Activated T-helper 1 cell treated with anti-CD3 and anti-CD28 coated beads, Interleukin-12 subunit alpha, Interleukin-12 subunit beta, Interleukin-2, Interleukin-4 antibody, amounts not matched to agents 30 ng/mL and 10 ng/mL and 1 ng/mL, durations not matched to agents 14 hours and 24 hours and 36 hours (primary cell): ENCODE measurements around the gene DCLK1. TPM values are rescaled to one million over a fixed set of nuclear protein-coding genes. Genes with fewer than 3 reads are reported as not detected.

Source experiments
- DNase-seq: peaks from one replicate; pipeline ENCODE4 v3.0.0; 2021; ENCODE audit warnings: low spot score
- H3K27ac Mint-ChIP-seq: one replicate; pipeline ENCODE4 v1.8.0; 2021; ENCODE audit warnings: mild to moderate bottlenecking, mixed read lengths
- H3K27me3 Mint-ChIP-seq: one replicate; pipeline ENCODE4 v1.8.0; 2022; ENCODE audit warnings: mild to moderate bottlenecking, moderate library complexity, mixed read lengths; ENCODE audit not compliant: insufficient read depth
- H3K36me3 Mint-ChIP-seq: one replicate; pipeline ENCODE4 v1.8.0; 2021; ENCODE audit warnings: low read depth, mixed read lengths
- H3K4me1 Mint-ChIP-seq: one replicate; pipeline ENCODE4 v1.8.0; 2021; ENCODE audit warnings: low read depth, mixed read lengths
- H3K4me3 Mint-ChIP-seq: one replicate; pipeline ENCODE4 v1.8.0; 2021; ENCODE audit warnings: mild to moderate bottlenecking, moderate library complexity, mixed read lengths
- H3K9me3 Mint-ChIP-seq: one replicate; pipeline ENCODE4 v1.8.0; 2021; ENCODE audit warnings: mixed read lengths
- intact Hi-C: fragments of 100-400 bp; cut with micrococcal nuclease; formaldehyde crosslinking; loops from one replicate; pipeline ENCODE4 v1.15.1; 2024
- total RNA-seq: library from RNA; stranded (reverse); gene quantifications from 2 replicates; pipeline ENCODE4 v1.2.3, GENCODE V29; 2022

DCLK1 gene
- total RNA-seq, 1 donor from 2014 or later, result not detected

DNA sequence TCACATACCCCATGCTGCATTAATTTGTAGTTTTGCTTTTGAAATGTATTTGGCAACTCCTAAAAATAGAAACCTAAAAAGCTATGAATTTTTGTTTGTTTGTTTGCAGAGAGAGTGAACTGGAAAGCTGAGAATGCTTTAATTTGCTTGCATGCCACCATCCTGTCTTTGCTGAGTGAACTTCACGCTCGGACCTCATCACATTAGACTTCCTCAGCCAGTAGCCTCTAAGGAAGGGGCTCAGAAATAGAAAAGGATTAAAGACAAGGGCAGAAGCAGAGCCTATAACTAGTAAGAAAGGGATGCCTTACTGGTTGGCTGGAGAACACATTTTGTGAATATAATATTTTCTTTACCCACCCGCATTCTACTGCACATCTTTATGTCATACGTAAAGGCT is 275.1 kb downstream of the DCLK1 start:
- Mint-ChIP-seq H3K27me3 (peaks cover 6% of the 10 kb centered on the region), H3K4me3 (no peak overlapping the region), H3K27ac (no peak overlapping the region), H3K4me1 (no peaks in the 10 kb centered on the region), H3K36me3 (no peaks in the 10 kb centered on the region), H3K9me3 (no peaks in the 10 kb centered on the region)
- intact Hi-C loops, result no loop called here
- DNase-seq, result no peak

DNA sequence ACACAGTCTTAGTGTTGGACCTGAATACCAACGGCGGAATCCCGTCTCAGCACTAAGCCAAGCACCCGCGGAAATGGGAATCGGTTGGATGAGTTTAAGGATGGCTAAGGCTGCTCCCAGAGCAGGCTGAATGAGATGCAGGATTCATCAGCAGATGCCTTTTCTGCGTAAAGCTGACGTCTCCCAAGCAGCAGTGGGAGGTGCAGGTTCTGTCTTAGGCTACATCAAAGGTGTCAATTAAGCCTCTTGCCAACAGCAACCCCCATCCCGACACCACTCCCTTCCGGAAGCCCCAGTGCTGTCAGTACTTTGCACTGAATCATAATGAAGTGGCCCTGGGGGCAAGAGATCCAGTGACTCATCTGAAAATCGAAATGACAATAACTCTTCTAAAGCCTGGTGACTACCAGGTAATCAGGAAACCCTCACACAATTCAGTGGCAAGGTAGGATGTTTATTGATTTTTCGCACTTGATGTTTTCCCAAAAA is 275.6 kb downstream of the DCLK1 start:
- intact Hi-C loops, result no loop called here
- no peaks in the 10 kb centered on the region for H3K4me1 Mint-ChIP-seq
- H3K27me3 Mint-ChIP-seq, result peaks cover 6% of the 10 kb centered on the region
- H3K36me3 Mint-ChIP-seq, result no peaks in the 10 kb centered on the region
- no peak overlapping the region for H3K4me3 Mint-ChIP-seq
- no peaks in the 10 kb centered on the region for H3K9me3 Mint-ChIP-seq
- no peak overlapping the region for H3K27ac Mint-ChIP-seq
- no peak for DNase-seq

DNA sequence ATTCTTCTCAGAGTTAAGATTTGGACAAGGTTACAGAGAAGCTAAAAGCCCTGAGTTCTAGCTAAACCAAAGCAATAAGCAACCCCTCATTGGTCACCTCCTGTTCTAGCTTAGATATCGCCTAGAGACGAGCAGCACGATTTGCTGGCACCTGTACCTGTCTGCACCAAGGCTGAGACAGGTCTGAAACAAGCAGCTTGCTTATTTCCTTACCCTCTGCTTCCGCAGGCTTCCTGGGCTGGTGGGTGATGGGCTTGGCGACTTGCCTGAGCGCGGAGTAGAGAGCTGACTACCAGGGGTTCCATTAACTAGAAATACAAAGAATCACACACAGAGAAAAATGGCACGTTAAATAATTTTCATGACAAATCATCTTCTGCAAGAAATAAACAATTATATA is 276.9 kb downstream of the DCLK1 start:
- no peak for DNase-seq
- Mint-ChIP-seq H3K27ac (no peak overlapping the region), H3K4me1 (no peaks in the 10 kb centered on the region), H3K9me3 (no peaks in the 10 kb centered on the region), H3K36me3 (no peaks in the 10 kb centered on the region), H3K4me3 (no peak overlapping the region), H3K27me3 (peaks cover 6% of the 10 kb centered on the region)
- intact Hi-C loops, result no loop called here

DNA sequence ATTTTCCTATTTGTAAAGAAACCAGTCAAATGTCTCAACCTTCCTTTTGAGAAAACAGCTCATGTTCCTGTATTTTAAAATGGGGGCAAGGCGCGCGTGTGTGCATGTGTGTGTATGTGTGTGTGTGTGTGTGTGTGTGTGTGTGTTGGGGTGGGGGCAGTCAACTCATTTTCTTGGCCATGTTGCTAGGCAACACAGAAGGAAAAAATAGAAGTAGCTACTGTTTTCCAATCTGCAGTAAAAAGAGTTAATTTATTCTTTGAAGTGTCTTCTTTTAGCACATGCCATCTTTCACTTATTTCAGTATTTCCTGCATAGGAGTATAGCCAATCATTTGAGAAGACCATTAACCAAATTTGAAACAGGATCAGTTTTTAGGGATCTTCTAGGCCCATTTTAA is 279.3 kb downstream of the DCLK1 start:
- Mint-ChIP-seq H3K4me3 (no peak overlapping the region), H3K36me3 (no peaks in the 10 kb centered on the region), H3K27ac (no peak overlapping the region), H3K9me3 (no peaks in the 10 kb centered on the region), H3K4me1 (no peaks in the 10 kb centered on the region), H3K27me3 (peaks cover 6% of the 10 kb centered on the region)
- intact Hi-C loops, result no loop called here
- no peak for DNase-seq

DNA sequence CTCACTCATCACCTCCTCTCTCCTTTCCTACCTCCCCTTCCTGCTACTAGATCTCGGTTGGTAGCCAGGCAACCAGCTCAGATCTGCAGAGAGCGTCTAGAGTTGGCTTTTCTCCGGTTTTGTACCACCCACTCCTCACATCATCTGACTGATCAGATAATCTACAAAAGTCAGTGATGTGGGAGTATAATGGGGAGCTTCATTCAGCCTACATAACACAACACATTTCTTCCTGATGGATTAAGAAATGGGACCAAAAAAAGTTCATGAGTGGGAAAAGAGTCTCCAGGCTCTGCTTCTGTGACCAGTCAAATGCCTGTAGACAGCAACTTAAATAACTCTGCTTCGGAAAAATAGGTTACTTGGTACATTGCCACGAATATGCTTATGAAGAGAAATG is 279.8 kb downstream of the DCLK1 start:
- H3K36me3 Mint-ChIP-seq, result no peaks in the 10 kb centered on the region
- H3K4me1 Mint-ChIP-seq, result no peaks in the 10 kb centered on the region
- intact Hi-C loops, result no loop called here
- no peak overlapping the region for H3K4me3 Mint-ChIP-seq
- H3K9me3 Mint-ChIP-seq, result no peaks in the 10 kb centered on the region
- H3K27me3 Mint-ChIP-seq, result peaks cover 6% of the 10 kb centered on the region
- H3K27ac Mint-ChIP-seq, result no peak overlapping the region
- DNase-seq, result no peak

DNA sequence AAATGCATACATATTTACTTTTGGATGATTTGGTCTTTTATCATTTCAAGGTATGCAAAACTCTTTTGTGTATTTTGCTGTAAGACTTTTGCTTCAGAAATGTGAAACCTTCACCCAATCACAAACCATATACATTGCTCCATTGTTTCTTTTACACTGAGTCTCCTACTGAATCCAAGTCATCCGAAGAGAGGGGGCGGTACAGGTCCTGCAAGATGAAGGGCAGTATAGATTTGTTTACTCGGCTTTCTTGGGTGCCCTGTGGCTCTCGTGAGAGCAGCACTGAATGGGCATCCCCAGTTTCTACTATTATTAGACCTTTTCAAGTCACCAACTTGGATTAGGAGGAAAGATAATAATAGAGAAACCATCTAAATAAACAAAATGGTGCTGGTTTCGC is 280.6 kb downstream of the DCLK1 start:
- DNase-seq, result no peak
- intact Hi-C loops, result no loop called here
- peaks cover 6% of the 10 kb centered on the region for H3K27me3 Mint-ChIP-seq
- H3K9me3 Mint-ChIP-seq, result no peaks in the 10 kb centered on the region
- no peak overlapping the region for H3K4me3 Mint-ChIP-seq
- H3K4me1 Mint-ChIP-seq, result no peaks in the 10 kb centered on the region
- no peak overlapping the region for H3K27ac Mint-ChIP-seq
- H3K36me3 Mint-ChIP-seq, result no peaks in the 10 kb centered on the region

DNA sequence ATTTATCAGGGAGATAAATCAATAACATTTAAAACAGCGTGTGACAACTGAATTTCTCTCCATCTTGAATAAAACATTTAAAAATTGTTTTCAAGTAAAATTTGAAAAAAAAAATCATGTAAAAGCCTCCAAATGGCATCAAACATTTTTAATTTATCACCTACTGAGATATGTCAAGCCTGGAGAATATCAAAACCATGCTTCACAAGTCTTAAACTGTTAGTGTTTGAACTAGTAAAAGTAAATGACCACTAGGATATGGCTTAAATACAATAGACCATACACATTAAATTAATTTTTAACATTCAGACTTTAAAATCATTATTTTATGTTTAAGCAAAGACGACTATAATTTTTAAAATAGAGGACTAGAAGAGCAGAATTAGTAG is 281.9 kb downstream of the DCLK1 start:
- intact Hi-C loops, result no loop called here
- H3K4me1 Mint-ChIP-seq, result no peaks in the 10 kb centered on the region
- no peak for DNase-seq
- H3K27ac Mint-ChIP-seq, result no peak overlapping the region
- no peak overlapping the region for H3K4me3 Mint-ChIP-seq
- H3K27me3 Mint-ChIP-seq, result peaks cover 4% of the 10 kb centered on the region
- no peaks in the 10 kb centered on the region for H3K9me3 Mint-ChIP-seq
- H3K36me3 Mint-ChIP-seq, result no peaks in the 10 kb centered on the region

DNA sequence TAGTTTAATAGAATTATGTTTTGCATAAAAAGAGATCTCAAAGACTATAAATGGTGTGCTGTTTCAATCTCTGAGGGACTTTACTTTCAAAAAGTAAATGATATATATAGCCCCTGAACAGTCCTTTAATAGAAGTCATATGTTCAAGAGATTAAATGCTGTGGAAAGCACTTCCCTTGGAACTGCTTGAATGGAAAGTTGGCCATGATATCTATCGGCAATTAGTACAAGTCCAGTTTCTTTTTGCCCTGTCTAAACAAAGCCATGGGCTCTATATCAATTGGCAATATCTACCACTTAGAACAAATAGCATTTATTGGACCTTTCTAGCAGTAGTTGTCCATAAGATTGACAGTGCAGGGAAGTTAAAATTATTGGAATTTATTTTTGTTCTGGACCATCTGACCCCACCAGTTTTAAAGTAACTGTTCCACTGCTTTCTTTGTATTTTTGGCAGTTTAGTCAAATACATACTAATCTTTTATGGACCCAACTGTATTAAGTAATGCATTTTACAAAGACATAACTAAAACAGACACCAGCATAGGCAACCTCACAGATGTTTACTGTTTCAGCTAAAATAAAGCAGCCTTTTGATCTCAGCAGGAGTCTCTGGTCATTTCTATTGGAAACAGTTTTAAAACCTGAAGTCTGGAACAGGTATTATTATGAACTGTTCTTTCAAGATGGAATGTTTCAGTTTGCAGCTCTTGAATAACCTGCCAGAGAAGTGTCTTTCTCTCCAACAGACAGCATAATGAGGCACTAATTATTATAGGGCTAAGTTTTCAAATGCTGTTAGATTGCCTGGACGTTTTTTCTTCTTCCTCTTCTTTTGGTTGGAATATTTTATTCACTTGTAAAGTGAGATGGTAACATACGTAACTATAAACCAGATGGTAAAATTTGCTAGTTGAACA is 282.6 kb downstream of the DCLK1 start:
- intact Hi-C loops, result no loop called here
- Mint-ChIP-seq H3K27me3 (peaks cover under 1% of the 10 kb centered on the region), H3K27ac (no peak overlapping the region), H3K9me3 (no peaks in the 10 kb centered on the region), H3K36me3 (no peaks in the 10 kb centered on the region), H3K4me1 (no peaks in the 10 kb centered on the region), H3K4me3 (no peak overlapping the region)
- no peak for DNase-seq

DNA sequence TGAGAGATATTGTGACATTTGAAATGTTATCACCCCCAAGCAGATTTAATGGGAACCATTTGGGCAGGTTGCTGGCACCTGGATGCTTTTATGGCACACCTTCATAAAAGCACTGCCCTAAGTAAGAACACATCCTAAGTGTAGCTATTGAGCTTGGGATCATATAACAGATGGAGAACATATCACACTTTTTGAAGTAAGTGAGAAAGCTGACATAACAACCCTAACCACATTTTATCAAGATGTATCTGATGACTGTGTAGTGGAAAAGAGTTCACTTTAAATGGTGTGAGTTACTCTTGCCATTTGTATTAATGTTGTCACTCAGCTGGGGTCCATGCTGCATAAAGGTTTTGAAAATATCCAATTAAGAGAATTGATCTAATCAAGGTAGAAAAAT is 287.9 kb downstream of the DCLK1 start:
- Mint-ChIP-seq H3K9me3 (no peaks in the 10 kb centered on the region), H3K27ac (no peak overlapping the region), H3K36me3 (no peaks in the 10 kb centered on the region), H3K4me3 (no peak overlapping the region), H3K27me3 (no peaks in the 10 kb centered on the region), H3K4me1 (no peaks in the 10 kb centered on the region)
- DNase-seq, result no peak
- intact Hi-C loops, result no loop called here

DNA sequence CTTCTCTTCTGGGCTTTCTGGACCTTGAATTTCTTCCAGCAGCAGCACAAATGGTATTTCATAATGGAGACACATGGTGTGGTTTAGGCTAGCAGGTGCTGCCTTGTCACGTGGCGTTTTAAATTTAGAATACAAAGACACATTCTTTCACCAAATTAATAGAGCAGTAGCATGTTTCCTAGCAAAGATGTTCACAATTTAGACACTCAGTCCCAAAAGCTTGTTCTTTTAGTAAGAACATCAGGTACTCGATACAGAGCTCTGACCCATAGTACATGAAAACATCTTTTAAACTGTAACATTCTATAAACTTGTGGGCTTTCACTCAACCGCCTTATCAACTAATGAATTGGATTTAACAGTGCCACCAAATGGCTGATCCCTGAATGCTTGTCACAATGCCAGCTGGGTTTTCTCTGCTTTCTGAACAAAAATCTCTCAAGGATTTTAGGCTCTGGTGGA is 290.1 kb downstream of the DCLK1 start:
- intact Hi-C loops, result no loop called here
- no peaks in the 10 kb centered on the region for H3K9me3 Mint-ChIP-seq
- no peak overlapping the region for H3K27ac Mint-ChIP-seq
- no peak for DNase-seq
- no peaks in the 10 kb centered on the region for H3K4me1 Mint-ChIP-seq
- no peaks in the 10 kb centered on the region for H3K36me3 Mint-ChIP-seq
- H3K4me3 Mint-ChIP-seq, result no peak overlapping the region
- no peaks in the 10 kb centered on the region for H3K27me3 Mint-ChIP-seq

DNA sequence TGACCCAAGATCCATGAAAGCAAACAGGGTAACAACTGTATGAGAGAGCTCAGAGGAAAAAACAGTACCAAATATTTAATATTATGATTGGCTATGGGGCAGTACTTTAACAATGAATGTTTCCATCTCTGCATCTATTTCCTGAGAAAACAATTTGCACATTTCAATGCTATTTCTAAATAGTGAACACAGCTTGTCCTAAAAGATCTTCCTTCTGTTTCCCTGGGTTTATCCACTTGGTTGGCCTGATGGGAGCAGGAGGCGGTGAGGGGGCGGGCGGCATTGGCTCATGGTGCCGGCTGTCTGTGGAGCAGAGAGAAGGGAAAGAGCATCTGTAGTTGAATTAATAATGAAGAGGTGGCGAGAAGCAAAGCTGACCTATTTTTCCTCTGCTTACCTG is 291.4 kb downstream of the DCLK1 start:
- H3K9me3 Mint-ChIP-seq, result no peaks in the 10 kb centered on the region
- DNase-seq, result no peak
- intact Hi-C loops, result no loop called here
- H3K4me1 Mint-ChIP-seq, result no peaks in the 10 kb centered on the region
- no peaks in the 10 kb centered on the region for H3K36me3 Mint-ChIP-seq
- H3K27me3 Mint-ChIP-seq, result no peaks in the 10 kb centered on the region
- H3K4me3 Mint-ChIP-seq, result no peak overlapping the region
- H3K27ac Mint-ChIP-seq, result no peak overlapping the region

DNA sequence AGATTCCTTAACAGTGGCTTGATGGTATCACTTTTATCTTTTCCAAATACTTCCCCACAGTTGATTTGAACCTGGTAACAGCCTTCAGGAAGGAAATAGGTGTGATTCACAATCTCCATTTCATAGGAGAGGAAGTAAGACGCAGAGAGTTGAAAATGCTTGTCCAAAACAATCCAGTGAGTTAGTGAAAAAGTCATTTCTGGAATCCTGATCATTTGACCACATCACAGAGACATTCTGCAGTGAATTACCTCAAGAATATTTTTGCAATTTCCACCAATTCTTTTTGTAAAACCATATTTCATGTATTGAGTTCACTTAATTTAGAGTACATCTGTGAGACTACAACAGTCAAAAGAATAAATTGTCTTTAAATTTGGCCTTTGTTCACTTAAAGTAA is 292.8 kb downstream of the DCLK1 start:
- Mint-ChIP-seq H3K27me3 (no peaks in the 10 kb centered on the region), H3K36me3 (no peaks in the 10 kb centered on the region), H3K4me1 (no peaks in the 10 kb centered on the region), H3K27ac (no peak overlapping the region), H3K4me3 (no peak overlapping the region), H3K9me3 (no peaks in the 10 kb centered on the region)
- intact Hi-C loops, result no loop called here
- DNase-seq, result no peak

DNA sequence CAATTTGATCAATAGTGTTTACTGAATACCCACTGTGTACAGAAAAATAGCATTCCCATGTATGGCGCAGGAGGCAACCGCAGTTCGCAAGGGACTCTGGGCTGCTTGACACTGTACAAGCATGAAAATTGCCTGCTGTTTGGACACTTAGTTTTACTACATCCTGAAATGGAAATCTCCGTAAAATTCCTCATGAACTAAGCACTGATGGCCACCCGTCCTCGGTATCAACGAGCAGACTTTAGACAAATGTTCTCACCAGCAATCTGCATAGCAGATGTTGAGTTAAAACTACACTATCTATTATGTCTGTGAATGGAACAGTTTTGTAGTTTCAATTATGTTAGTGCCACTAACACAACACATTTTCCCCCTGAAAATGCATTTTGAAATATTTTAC is 294.7 kb downstream of the DCLK1 start:
- Mint-ChIP-seq H3K27ac (no peak overlapping the region), H3K4me3 (no peak overlapping the region), H3K9me3 (no peaks in the 10 kb centered on the region), H3K27me3 (no peaks in the 10 kb centered on the region), H3K4me1 (no peaks in the 10 kb centered on the region), H3K36me3 (no peaks in the 10 kb centered on the region)
- no peak for DNase-seq
- intact Hi-C loops, result no loop called here
